Islet precursor cell (in vitro differentiated cells): Measurements from ENCODE around the gene TMEM214.

Experiments
- DNase-seq: peaks from one replicate; pipeline ENCODE4 v3.0.0-alpha.2; 2018

TMEM214 gene

DNA sequence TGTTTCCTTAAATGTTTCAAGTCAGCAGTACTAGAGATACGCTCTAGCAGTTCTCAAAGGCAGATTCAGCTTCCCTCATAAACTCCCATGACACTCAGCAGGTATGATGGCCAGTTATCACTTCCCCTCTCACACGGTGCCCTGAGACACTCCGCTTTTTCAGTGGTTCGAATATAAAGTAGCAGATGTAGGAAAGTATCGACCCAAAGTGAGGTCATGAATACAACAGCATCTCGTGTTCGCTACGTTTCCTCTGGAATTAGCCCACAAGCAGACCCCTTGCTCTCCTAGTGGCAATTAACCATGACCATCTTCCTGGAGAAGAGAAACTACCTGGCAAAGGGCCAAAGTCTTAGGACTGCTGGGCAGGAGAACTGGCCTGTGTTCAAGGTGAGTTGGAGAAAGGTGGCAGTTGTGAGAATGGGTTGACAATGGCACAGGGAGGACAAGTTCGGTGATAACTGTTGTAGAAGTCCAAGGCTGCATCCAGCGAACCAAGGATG is 9.4 kb downstream of the TMEM214 start:
- no peak for DNase-seq

DNA sequence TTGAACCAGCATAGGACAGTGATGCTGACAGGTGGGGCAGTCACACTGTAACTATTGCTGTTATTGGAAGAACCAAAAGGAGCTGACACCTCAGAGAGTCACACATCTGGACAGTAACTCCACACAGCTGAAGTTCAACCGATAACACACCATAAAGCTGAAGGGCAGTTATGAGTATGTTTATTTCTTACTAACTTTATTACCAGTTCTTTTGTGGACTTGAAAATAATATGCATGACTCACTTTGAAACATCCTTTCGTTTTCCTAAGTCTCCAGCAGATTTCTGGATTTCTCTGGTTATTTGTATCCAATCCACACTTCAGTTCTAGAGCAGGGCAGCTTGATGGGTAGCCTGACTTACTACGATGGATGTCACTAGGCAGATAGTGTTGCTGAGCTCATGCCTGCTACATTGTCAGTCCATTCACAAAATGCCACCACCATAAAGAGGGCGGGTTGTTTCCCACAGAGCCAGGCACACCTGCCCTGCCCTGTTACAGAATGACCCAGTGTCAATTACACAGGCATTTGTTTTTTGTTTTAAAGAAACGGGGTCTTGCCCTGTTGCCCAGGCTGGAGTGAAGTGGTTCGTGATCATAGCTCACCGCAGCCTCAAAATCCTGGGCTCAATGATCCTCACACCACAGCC is 10.3 kb downstream of the TMEM214 start:
- DNase-seq: no peak

DNA sequence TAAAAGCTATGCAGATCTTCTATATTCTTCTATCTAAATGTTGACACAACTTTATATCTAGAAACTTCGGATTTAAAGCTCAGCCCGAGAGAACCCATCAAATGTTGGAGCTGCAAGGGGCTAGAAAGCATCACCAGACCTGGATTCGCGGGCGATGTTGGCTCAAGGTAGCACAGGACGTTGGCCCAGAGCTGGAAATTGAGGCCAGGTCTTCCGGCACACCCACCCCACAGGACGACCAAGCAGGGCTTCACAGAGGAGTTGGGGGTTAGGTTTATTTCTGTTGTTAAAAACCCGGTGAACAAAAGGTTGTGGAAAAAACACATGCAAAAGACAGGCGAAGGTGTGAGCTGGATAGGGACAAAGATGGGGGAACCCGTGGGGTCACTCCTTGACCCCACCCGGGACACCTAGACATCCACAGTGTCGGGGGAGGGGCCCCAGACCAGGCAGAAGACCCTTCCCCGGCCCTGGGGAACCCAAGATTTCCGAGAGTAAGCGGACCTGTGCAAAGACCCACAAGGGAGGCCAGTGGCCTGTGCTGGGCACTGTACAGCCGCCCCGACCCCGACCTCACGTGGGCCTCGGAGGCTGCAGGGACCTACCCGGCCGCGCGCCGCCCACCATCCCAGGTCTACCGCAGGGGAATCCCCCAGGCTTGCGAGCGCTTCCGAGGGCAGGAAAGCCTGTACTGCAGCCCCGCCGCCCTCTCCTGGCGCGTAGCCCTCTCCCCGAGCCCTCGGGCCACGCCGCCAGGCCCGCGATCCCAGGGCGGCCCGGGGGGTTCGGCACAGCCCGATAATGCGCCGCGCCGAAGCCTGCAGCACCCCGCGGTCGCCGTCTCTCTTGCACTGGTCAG is 16.9 kb downstream of the TMEM214 start:
- DNase-seq: no peak

DNA sequence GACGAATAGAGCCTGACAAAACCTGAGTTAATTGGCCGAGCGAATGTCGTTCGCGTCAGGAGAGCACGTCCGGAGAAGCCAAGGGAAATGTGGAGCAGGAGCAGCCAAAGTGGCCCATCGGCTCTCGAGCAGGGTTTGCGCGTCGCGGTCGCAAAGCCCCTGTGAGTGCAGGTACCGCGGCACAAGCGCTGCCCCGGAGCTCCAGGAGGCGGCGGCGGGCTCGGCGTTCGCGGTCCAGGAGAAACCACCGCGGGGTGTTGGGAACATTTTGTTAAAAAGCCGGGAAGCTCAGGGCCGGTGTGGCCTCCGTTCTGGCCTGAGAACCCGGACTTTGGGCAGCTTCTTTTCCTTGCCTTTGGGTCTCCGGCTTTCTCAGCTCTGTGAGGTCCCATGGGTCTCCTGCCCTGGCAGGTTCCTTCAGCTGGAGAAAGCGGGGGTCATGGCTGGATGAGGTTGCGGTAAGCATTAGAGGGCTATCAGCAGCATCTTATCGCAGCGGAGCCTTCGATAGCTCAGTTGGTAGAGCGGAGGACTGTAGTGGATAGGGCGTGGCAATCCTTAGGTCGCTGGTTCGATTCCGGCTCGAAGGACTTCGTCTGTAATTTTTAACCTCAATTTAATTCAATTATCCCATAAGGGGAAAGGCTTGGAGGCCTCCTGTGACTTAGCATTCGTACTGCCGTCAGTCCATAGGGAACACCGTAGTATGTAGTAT is 17.7 kb downstream of the TMEM214 start:
- peak; percentile 97 for DNase-seq

DNA sequence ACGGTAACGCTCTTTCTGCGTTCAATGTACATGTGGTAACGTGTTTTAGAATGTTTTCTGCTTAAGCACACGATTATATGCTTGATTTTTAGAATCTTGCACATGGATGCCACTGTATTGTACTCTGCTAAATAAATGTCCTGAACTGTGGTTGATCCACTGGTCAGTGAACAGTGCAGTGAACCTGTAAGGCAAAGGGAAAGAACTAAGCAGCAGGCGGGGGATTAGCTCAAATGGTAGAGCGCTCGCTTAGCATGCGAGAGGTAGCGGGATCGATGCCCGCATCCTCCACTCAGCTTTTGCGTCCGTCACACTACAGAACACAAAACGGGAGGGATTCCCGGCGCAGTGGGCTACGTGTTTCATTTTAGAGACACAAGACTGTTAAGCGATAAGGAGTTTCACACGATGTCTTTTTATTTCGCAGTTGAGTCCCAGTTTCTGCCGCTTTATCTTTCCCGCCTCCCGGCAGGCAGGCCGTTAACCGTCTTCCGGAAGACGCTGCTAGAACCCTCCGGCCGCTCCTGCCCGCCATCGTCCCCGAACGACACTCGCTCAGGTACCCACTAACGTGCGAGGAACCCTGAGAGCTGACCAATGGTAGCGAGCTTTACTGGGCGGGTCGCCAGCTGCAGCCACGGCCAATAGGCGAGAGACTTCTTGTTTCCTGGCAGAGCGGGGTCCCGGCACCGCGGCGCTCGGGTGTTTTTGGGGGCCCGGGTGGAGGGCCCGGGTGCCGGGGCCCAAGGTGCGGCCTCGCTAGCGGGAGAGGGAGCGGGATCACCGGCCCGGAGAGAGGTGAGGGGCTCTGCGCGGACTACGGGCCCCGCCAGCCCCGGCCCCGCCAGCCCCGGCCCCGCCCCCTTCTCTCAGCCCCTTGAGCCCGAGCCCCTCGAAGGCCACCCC is 18.5 kb downstream of the TMEM214 start, which contains the start of gene AGBL5:
AGBL5 (plus strand) TSS at position 673 of the 906 bp plus-strand sequence. CDS start 1,291 bp downstream, outside the sequence.
- peak; percentile 97 for DNase-seq

DNA sequence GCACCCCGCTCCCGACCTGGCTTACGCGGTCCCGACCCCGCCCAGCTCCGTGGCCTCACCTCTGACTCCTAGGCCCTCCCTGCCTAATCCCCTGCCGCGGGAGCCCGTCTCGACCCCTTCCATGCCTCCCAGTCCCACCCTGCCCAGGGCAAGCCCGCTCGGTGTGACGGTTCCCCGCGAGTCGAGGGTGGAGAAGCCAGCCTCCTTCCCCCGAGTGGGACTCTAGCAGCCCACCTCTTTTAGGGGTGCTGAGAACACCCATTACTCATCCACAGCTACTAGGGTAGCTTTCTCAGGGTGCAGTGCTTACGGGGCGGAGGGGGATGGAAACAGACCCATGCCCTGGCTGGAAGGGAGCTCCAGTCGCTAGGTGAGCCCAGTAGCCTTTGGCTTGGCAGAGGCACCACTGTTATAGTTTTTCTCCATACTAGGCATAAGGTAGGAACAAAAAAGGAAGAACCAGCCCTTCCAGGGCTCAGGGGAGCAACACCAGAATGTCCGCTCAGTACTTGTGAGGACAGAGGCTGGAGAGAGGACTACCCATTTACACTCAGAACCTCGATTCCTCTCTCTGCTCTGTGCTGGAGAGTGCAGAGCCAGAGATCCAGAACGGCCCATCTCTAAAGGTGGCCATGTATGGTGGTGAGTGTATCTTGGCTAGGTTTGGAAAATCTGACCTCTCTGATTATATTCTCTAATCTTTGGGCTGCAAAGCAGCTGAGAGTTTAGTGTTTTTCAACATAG is 19.3 kb downstream of the TMEM214 start:
- peak; percentile 61 for DNase-seq

DNA sequence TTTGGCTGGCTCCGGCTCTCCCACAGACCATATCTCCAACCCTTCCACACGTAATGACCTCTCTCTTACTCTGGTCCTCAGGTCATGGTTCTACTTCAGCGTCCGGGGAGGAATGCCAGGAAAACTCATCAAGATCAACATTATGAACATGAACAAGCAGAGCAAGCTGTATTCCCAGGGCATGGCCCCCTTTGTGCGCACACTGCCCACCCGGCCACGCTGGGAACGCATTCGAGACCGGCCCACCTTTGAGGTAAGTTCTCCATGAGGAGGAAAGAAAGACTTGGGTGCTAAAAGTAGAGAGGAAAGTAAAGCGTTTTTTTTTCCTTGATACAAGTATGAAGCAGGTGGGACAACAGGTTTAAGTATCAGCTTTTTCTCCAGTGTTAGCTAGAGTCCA is 20.6 kb downstream of the TMEM214 start:
- DNase-seq: no peak

DNA sequence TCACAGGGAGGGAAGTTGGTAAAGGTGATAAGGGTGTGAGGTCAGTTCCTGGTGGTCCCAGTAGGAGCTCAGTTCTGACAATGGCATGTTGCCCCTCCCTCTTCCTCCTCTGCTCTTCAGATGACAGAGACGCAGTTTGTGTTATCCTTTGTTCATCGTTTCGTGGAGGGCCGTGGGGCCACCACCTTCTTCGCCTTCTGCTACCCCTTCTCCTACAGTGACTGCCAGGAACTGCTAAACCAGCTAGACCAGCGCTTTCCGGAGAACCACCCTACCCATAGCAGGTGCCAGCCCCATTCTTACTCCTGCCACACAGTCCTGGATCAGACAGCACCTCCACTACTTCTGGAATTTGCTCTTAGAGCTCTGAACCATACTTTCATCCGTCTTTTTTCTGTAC is 21.0 kb downstream of the TMEM214 start:
- no peak for DNase-seq

DNA sequence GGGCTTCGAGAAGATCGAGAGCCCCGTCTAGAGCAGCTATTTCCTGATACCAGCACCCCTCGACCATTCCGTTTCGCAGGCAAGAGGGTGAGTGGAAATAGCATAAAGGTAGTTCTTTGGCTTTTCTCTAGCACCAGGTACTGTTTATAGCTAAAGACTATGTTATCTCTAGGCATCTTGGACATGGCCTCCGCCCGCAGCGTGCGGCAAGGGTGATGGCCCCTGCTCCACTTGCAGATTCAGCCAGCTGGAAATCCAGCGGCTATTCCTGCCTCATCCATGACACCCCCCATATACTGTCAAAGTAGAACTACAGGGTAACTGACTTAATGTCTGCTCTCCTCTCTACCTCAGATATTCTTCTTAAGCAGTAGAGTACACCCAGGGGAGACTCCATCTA is 22.0 kb downstream of the TMEM214 start:
- no peak for DNase-seq

DNA sequence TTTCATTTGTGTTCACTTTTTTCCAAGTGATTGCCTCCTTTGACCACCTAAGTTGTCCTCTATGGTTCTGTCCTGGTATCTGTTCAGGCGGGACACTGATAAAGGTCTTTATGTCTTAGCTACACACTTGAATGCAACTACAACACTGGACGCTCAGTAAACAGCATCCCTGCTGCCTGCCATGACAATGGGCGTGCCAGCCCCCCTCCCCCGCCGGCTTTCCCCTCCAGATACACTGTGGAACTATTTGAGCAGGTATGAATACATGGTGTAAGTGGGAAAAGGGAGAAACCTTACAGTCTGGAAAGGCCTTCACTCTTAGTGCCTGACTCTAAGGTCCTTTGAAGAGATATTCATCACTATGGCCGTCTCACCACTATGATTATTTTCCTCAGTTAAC is 24.4 kb downstream of the TMEM214 start:
- no peak for DNase-seq

DNA sequence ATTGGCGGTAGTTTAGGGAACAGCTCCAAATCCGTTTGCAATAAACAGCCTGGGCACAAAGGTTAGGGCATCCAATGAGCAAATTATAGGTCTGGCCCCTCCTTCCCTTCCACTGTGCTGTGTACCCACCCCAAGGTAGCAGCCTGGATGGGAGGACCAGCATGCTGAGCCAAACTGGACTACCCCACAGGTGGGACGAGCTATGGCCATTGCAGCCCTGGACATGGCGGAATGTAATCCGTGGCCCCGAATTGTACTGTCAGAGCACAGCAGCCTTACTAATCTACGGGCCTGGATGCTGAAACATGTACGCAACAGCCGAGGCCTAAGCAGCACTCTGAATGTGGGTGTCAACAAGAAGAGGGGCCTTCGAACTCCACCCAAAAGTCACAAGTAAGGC is 25.4 kb downstream of the TMEM214 start:
- no peak for DNase-seq

DNA sequence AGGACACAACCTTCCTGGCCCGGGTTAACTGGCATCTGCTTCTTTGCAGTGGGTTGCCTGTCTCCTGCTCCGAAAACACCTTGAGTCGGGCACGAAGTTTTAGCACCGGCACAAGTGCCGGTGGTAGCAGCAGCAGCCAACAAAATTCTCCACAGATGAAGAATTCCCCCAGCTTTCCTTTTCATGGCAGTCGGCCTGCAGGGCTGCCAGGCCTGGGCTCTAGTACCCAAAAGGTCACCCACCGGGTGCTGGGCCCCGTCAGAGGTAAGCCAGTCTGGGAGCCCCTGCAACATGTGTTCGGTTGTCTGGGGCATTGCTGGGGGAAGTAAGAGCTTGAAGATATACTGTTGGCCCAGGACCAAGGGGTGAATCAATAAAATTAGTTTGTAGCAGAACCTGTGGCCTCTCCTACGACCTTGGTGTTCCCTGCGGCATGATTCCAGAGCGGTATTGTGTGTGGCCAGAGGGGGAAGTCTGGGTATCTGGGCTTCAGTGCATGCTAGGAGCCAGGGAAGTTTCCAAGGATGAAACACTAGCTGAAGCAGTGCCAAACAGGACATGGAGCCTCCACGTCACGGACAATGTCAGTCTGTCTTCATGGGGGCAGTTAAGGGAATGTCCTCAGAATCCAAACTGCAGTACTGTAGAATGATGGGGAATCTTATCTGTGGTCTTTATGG is 26.5 kb downstream of the TMEM214 start:
- no peak for DNase-seq

DNA sequence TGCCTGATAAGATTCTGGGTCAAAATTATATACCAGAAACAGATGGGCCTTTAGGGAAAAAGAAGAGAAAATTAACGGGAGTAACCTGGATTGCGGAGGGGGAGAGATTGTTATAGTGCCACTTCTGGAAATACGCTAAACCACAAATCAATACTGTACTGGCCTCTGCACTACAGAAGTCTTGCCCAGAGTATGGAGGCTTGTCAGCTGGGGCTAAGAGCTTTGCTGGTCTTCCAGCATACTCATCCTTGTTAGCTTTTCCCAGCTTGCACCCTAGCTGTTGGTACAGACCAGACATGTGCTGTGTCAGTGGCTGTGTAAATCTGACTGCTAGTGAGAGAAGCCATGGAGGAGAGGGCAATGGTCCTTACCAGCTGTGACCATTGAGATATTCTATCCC is 27.6 kb downstream of the TMEM214 start:
- no peak for DNase-seq

DNA sequence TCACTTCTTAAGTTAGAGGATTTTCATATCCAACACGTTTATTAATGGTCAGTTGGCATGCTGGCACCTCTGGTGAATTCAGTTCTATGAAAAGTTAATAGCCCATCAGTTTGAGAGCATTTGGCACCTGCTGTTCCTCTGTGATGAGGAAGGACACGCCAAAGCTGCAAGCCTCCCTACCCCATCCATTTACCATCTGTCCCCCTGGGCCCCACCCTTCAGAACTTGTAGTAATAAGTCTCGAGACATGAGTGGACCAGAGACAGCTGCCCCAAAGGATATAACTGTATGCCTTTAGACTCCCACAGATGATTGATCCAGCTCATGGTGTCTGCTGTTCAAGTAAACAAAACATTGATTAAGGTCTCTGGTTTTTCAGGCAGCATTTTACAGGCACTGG is 32.4 kb downstream of the TMEM214 start:
- DNase-seq: no peak

DNA sequence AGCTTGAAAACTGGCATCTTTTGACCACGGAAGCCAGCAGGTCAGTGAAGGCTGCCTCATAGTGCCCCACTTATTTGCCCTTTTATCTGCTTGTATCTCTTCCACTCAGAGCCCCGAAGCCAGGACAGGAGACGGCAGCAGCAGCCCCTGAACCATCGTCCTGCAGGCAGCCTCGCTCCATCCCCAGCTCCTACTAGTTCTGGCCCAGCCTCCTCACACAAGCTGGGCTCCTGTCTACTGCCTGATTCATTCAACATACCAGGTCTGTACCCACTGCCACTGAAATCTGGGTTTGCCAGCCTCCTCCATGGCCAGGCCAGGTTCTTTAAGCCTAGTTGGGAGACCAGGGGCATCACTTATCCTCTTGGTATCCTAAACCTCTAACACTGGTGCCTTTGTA is 34.6 kb downstream of the TMEM214 start:
- DNase-seq: no peak

DNA sequence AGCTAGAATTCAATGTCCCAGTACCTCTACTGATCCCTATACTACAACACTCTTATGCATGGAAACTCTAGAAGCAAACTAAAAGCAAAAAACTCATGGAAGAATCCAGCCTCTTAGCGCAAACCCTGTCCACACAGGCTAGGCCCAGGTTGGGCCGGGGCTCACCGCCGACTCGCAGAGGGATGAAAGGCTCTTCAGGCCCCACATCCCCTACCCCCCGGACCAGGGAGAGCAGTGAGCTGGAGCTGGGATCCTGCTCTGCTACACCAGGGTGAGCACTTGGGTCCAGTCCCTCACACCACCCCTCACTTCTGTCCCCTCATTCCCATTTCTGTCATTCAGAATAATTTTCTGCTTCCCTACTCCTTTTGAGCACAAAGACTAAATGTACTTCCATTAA is 36.7 kb downstream of the TMEM214 start:
- no peak for DNase-seq

DNA sequence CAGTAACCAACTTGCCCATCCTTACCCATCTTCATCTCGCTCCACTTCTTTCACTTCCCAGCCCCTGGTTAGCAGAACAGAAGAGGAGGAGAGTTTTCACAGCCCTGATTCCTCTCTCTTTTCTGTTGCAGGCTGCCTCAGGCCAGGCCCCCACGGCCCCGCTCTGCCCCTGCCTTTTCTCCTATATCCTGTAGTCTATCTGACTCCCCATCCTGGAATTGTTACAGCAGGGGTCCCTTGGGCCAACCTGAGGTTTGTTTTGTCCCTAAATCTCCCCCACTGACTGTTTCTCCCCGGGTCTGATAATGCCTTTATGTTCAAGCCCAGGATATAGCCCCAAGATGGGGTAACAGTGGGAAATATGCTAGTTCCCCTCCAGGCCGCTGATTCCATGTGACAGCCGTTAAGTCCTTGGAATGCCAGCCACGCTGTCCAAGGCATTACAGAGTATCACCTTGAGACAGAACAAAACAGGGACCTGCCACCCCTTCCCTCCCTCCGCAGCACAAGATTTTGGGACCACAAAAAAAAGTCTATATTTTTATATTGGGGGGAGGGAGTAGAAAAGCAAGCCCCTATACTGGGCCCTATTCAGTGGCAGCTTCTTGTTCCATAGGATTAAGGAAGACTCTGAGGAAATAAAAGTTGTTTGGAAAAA is 37.3 kb downstream of the TMEM214 start:
- no peak for DNase-seq

DNA sequence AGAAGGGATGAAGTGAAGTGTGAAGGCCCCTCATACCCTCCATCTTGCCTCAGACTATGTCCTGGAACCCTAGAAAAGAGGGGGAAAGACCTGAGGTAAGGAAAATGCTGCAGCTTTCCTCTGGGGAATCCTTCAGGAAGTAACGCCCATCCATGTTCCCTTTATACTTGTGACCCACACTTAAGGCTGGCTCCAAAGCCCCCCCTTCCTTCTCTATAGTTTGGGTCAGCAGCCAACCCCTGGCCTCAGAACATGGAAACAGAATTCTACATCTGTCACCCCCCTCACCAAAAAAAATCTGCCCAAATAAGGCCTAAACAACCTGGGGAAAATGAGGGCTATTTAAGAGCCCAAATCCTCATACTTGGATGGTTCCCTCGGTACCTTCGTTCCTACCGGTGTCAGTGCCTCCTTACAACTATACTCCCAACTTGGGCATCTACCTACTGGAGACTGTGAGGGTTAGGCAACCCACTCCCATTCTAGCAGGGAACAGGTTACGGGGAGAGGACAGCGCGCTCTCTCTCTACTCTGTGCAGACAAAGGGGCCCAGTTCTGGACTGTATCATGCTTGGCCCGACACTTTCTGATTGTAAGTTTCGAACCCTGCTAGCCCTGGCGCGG is 38.0 kb downstream of the TMEM214 start:
- DNase-seq: no peak

DNA sequence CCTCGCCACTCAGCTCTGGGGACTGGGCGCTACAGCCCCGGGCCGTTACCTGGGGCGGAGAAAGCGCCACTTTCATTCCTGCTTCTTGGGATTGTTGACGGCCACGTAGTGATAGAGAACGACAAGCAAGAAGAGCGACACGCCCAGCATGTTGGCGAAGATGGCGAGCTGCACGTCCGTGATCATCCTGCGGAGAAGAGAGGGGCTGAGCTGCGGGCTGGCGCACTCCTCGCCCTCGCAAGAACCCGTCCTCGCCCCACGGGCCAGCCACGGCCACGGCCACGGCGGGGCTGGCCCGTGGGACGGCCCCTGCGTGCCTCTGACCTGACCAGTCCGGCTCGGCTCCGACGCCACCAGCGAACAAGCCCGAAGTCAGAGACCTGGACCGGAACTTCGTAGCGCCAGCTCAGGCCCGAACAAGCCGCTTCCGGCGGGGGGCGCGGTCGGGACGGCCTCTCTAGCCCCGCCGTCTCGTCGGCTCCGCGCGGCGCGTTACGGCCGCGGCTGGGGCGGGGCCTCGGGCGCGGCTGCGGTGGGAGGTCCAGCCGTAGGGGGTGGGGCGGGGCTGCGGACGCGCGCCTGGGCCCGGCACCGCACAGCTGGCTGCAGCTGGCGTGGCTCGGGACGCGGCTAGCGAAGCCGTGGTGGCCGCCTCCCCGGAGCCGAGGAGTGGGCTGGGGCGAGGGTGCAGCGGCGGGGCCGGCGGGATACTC is 38.7 kb downstream of the TMEM214 start, which contains the start of gene OST4:
OST4 (minus strand) TSS at position 378 of the 713 bp plus-strand sequence.
- peak; percentile 96 for DNase-seq
